Activated T-cell treated with anti-CD3 and anti-CD28 coated beads for 4 hours (primary cell): ENCODE results near the gene MEIKIN.
"Not testable (repeated sequence)": the region's sequence is repeated elsewhere in the genome, so short reads cannot be mapped to it uniquely, and the experiment has no call there.

Experiments
- DNase-seq: peaks from one replicate; pipeline ENCODE4 v3.0.0-alpha.2; 2020

Gene MEIKIN

GRCh38 chr5:131899686-131900085 is 45.8 kb downstream of the MEIKIN start:
- no peak for DNase-seq

- no peak for DNase-seq
Observed at GRCh38 chr5:131883984-131884383, 61.5 kb downstream of the MEIKIN start.

GRCh38 chr5:131879705-131880104 is 65.8 kb downstream of the MEIKIN start:
- DNase-seq = no peak

GRCh38 chr5:131877873-131878272 is 67.6 kb downstream of the MEIKIN start:
- no peak for DNase-seq

GRCh38 chr5:131871251-131871650 is 74.2 kb downstream of the MEIKIN start:
- not testable (repeated sequence) for DNase-seq

- DNase-seq = no peak
Observed at GRCh38 chr5:131867524-131867923, 77.9 kb downstream of the MEIKIN start.

GRCh38 chr5:131863700-131864099 is 81.8 kb downstream of the MEIKIN start:
- no peak for DNase-seq

- no peak for DNase-seq
Observed at GRCh38 chr5:131857388-131857787, 88.1 kb downstream of the MEIKIN start.

GRCh38 chr5:131855452-131855851 is 90.0 kb downstream of the MEIKIN start:
- DNase-seq = no peak

GRCh38 chr5:131854134-131854533 is 91.3 kb downstream of the MEIKIN start:
- DNase-seq = no peak

- no peak for DNase-seq
Observed at GRCh38 chr5:131848662-131849061, 96.8 kb downstream of the MEIKIN start.

- DNase-seq = no peak
Observed at GRCh38 chr5:131846536-131846935, 98.9 kb downstream of the MEIKIN start.

- DNase-seq = no peak
Observed at GRCh38 chr5:131845828-131846227, 99.6 kb downstream of the MEIKIN start.

GRCh38 chr5:131842971-131843370 is 102.5 kb downstream of the MEIKIN start:
- not testable (repeated sequence) for DNase-seq

GRCh38 chr5:131832702-131833101 is 112.8 kb downstream of the MEIKIN start:
- DNase-seq = not testable (repeated sequence)

GRCh38 chr5:131825404-131826013 is 120.0 kb downstream of the MEIKIN start:
- no peak for DNase-seq

GRCh38 chr5:131824631-131825030 is 120.8 kb downstream of the MEIKIN start:
- no peak for DNase-seq

GRCh38 chr5:131821221-131821620 is 124.2 kb downstream of the MEIKIN start:
- DNase-seq = no peak

GRCh38 chr5:131818001-131818724 is 127.3 kb downstream of the MEIKIN start:
- no peak for DNase-seq

- DNase-seq = no peak
Observed at GRCh38 chr5:131814990-131815389, 130.5 kb downstream of the MEIKIN start.

- DNase-seq = no peak
Observed at GRCh38 chr5:131812371-131813160, 132.9 kb downstream of the MEIKIN start.

- DNase-seq = no peak
Observed at GRCh38 chr5:131810510-131811249, 134.8 kb downstream of the MEIKIN start.
